ENCODE results near the gene SLCO3A1. TPM values are rescaled to one million over a fixed set of nuclear protein-coding genes. Genes with fewer than 3 reads are reported as not detected.

SLCO3A1 gene
- total and polyA plus RNA-seq, 2 of the 8 experiments (the other 6 are each of a cell fraction or from before 2014, with no cell fraction given), result 15.1 to 20.4 TPM

- Histone ChIP-seq H3K9me3 (ENCODE audit: insufficient read depth in 2 of 2, low read depth in 1 of 2, low read length in 1 of 2) (0 out of 4 replicates have a peak, but pooled peaks cover 0 to 2% of the 10 kb centered on the region in 2 experiments), H3K56ac (replicated peaks; ENCODE audit: insufficient read length, low read depth, low read length) (no peak overlapping the region), H3K18ac (ENCODE audit: extremely low read depth, low read length) (no peak overlapping the region), H4K91ac (replicated peaks; ENCODE audit: insufficient read length, low read length) (no peak overlapping the region), H3K36me3 (ENCODE audit: control insufficient read depth in 2 of 4, insufficient read depth in 4 of 4, low read length in 3 of 4) (no peaks in the 10 kb centered on the region; a peak in 1 of 8 replicates), H2BK20ac (ENCODE audit: low read length) (no peak overlapping the region), H3K14ac (ENCODE audit: insufficient read length) (no peak overlapping the region), H3K79me2 (ENCODE audit: control insufficient read depth in 1 of 2, insufficient read depth in 2 of 2, low read length in 2 of 2) (no peaks in the 10 kb centered on the region), H3K79me1 (ENCODE audit: low read depth, low read length) (no peaks in the 10 kb centered on the region), H3K9ac (replicated peaks in 1 of 4; ENCODE audit: extremely low read depth in 1 of 4, low read depth in 3 of 4, low read length in 3 of 4) (no peak overlapping the region), H2AK5ac (ENCODE audit: low read depth, low read length) (no peak overlapping the region), H2BK5ac (ENCODE audit: low read depth, low read length) (no peak overlapping the region), H4K20me1 (replicated peaks in 1 of 2; ENCODE audit: control insufficient read depth in 1 of 2, insufficient read depth in 2 of 2, low read length in 2 of 2) (no peaks in the 10 kb centered on the region), H3K23ac (ENCODE audit: insufficient read length) (no peak overlapping the region), H2AFZ (ENCODE audit: low read length) (no peak overlapping the region), H3K4ac (replicated peaks; ENCODE audit: insufficient read length, low read depth, low read length) (no peak overlapping the region), H2BK15ac (ENCODE audit: low read length) (no peak overlapping the region), H2BK12ac (ENCODE audit: low read depth, low read length) (no peak overlapping the region), H3K4me3 (ENCODE audit: extremely low read depth in 1 of 4, insufficient read depth in 2 of 4, low read depth in 3 of 4, low read length in 4 of 4) (no peak overlapping the region), H4K5ac (ENCODE audit: insufficient read length, low read depth, low read length) (no peak overlapping the region), H4K8ac (ENCODE audit: extremely low read depth, insufficient read depth, low read length) (no peak overlapping the region), H3K4me1 (replicated peaks in 1 of 4; ENCODE audit: control insufficient read depth in 3 of 4, insufficient read depth in 4 of 4, low read length in 3 of 4) (peaks cover 0 to 3% (median 0%) of the 10 kb centered on the region in 4 experiments; a peak in 1 of 7 replicates), H3K4me2 (ENCODE audit: insufficient read depth in 1 of 2, low read depth in 2 of 2, low read length in 2 of 2) (no peak overlapping the region), H3K27me3 (replicated peaks in 1 of 4; ENCODE audit: control insufficient read depth in 3 of 4, extremely low read depth in 1 of 4, insufficient read depth in 3 of 4, low read length in 3 of 4) (no peaks in the 10 kb centered on the region), H3K23me2 (ENCODE audit: low read depth, low read length) (no peaks in the 10 kb centered on the region), H3K27ac (ENCODE audit: low read depth, low read length) (no peak overlapping the region), H2BK120ac (replicated peaks; ENCODE audit: low read depth, low read length) (no peak overlapping the region)
- WGBS, 2 experiments (ENCODE audit: extremely low coverage in 1 of 2, insufficient coverage in 1 of 2, insufficient read length in 1 of 2, insufficient replicate concordance in 2 of 2, low coverage in 1 of 2, low lambda C conversion rate in 2 of 2, missing lambda C conversion rate in 1 of 2), result 62% methylated on average over 3 of the region's 3 CpGs; no CpG with 5 or more reads in 1 of the 2 experiments
- CTCF ChIA-PET (ENCODE audit: partially characterized antibody), result interaction anchor here (1.3 to 1.4 kb wide), 2 partner anchors 10 to 506 kb away, joined by 3 to 4 read pairs; no protein-coding TSS in a partner anchor
- POLR2A ChIA-PET (ENCODE audit: partially characterized antibody), result no interaction called here
- TF ChIP-seq CREB1 (IDR thresholded peaks at IDR 0.05), result no peak
- TF ChIP-seq SP1 (IDR thresholded peaks at IDR 0.05; ENCODE audit: low read depth, low read length), result no peak
- no peak for TF ChIP-seq NANOG (IDR thresholded peaks at IDR 0.05; ENCODE audit: insufficient read depth, low read depth, low read length, poor library complexity, severe bottlenecking)
- FAIRE-seq (no peak), DNase-seq (ENCODE audit: low read depth in 1 of 2, low spot score in 2 of 2) (no peak)
Measured at GRCh38 chr15:91824256-91824655, 29.3 kb upstream of the SLCO3A1 start.
